ENCODE results near the gene ZNF300.

Gene ZNF300

GRCh38 chr5:150904479-150905311, at the start of gene ZNF300:
ZNF300 (minus strand) TSS chr5:150904980; CDS start chr5:150903155, 1,825 bp downstream.
- Mint-ChIP-seq H3K9me3 (peaks cover 63% of the 10 kb centered on the region), H3K27me3 (peaks cover 30% of the 10 kb centered on the region), H3K27ac (peak within 1 kb of the TSS; percentile 92), H3K36me3 (ENCODE audit: low read depth) (peaks cover 57% of the 10 kb centered on the region), H3K4me3 (peak within 1 kb of the TSS; percentile 84), H3K4me1 (ENCODE audit: low read depth) (peaks cover 13% of the 10 kb centered on the region)
- DNase-seq, result peak; percentile 72

DNA sequence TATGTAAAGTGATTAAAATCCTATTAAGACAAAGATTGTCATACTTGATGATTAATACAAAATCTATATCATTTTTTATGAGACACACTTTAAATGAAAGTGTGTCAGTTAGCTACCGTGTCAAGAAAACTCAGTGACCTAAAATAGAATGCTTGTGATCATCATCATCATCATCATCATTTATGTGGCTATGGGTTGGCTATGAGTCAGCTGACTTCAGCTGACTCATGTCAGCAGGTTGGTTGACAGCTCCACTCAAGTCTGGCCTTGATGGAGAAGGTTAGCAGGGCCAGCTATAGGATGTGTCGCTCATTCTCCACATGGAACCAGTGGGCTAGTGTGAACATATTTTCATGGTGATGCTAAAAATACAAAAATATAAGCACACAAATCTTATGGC, 43.8 kb upstream of the ZNF300 start:
- no peak for DNase-seq
- no peaks in the 10 kb centered on the region for H3K4me1 Mint-ChIP-seq (ENCODE audit: low read depth)
- H3K36me3 Mint-ChIP-seq (ENCODE audit: low read depth), result peaks cover 21% of the 10 kb centered on the region
- no peak overlapping the region for H3K4me3 Mint-ChIP-seq
- H3K27ac Mint-ChIP-seq, result no peak overlapping the region
- H3K27me3 Mint-ChIP-seq, result peaks cover 48% of the 10 kb centered on the region
- peaks cover 77% of the 10 kb centered on the region for H3K9me3 Mint-ChIP-seq

- Mint-ChIP-seq H3K9me3 (peaks cover 64% of the 10 kb centered on the region), H3K27me3 (peaks cover 31% of the 10 kb centered on the region), H3K4me3 (no peak overlapping the region), H3K36me3 (ENCODE audit: low read depth) (peaks cover 16% of the 10 kb centered on the region), H3K27ac (no peak overlapping the region), H3K4me1 (ENCODE audit: low read depth) (no peaks in the 10 kb centered on the region)
- DNase-seq, result no peak
Observed at GRCh38 chr5:150946351-150946905, 41.6 kb upstream of the ZNF300 start.

- H3K4me1 Mint-ChIP-seq (ENCODE audit: low read depth), result no peaks in the 10 kb centered on the region
- H3K27ac Mint-ChIP-seq, result no peak overlapping the region
- peaks cover 66% of the 10 kb centered on the region for H3K9me3 Mint-ChIP-seq
- peaks cover 16% of the 10 kb centered on the region for H3K36me3 Mint-ChIP-seq (ENCODE audit: low read depth)
- H3K4me3 Mint-ChIP-seq, result peak overlapping the region; percentile 7
- H3K27me3 Mint-ChIP-seq, result peaks cover 31% of the 10 kb centered on the region
- DNase-seq, result no peak
Observed at GRCh38 chr5:150945947-150946346, 41.2 kb upstream of the ZNF300 start.

- Mint-ChIP-seq H3K4me1 (ENCODE audit: low read depth) (no peaks in the 10 kb centered on the region), H3K9me3 (peaks cover 61% of the 10 kb centered on the region), H3K27me3 (peaks cover 31% of the 10 kb centered on the region), H3K4me3 (no peak overlapping the region), H3K36me3 (ENCODE audit: low read depth) (peaks cover 16% of the 10 kb centered on the region), H3K27ac (no peak overlapping the region)
- DNase-seq, result no peak
Observed at GRCh38 chr5:150945486-150945885, 40.7 kb upstream of the ZNF300 start.

DNA sequence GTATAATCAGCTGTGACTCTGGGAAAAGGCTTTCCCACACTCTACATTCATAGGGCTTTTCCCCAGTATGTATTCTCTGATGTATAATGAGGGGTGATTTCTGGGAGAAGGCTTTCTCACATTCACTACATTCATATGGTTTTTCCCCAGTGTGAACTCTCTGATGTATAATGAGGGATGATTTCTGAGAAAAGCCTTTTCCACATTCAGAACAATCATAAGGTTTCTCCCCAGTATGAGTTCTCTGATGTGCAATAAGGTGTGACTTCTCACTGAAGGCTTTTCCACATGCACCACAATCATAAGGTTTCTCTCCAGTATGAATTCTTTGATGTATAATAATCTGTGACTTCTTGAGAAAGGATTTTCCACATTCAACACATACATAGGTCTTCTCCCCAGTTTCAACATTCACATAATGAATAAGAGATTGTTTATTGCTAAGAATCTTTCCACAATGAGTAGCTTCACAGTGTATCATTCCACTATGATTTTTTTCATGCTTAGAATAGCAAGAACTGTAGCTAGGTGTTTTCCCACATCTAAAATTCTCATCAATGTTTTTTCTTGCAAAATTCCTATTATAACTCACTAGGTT, 26.7 kb upstream of the ZNF300 start:
- no peak for DNase-seq
- H3K4me3 Mint-ChIP-seq, result no peak overlapping the region
- H3K4me1 Mint-ChIP-seq (ENCODE audit: low read depth), result no peaks in the 10 kb centered on the region
- no peaks in the 10 kb centered on the region for H3K27me3 Mint-ChIP-seq
- H3K27ac Mint-ChIP-seq, result no peak overlapping the region
- peaks cover 30% of the 10 kb centered on the region for H3K36me3 Mint-ChIP-seq (ENCODE audit: low read depth)
- H3K9me3 Mint-ChIP-seq, result peaks cover 70% of the 10 kb centered on the region

DNA sequence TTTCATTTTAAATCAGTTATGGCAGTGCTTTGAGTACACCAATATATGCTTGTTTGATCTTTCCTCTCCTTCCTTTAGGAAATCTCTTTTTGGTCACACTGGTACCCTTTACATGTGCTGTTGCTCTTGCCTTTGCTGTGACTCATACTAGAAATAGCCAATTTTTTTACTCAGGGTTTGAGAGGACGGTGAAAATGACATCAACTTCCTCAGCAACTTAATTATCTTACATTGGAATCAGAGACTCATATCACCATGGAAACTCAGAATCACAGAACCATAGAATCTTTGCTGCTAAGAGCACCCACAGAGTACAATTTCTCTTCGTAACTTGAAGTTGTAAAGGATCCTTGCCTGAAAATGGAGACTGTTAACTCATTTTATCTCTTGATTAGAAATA, 13.8 kb upstream of the ZNF300 start:
- Mint-ChIP-seq H3K4me3 (no peak overlapping the region), H3K27me3 (peaks cover 23% of the 10 kb centered on the region), H3K4me1 (ENCODE audit: low read depth) (peaks cover 3% of the 10 kb centered on the region), H3K27ac (no peak overlapping the region), H3K36me3 (ENCODE audit: low read depth) (peaks cover 2% of the 10 kb centered on the region), H3K9me3 (peaks cover 53% of the 10 kb centered on the region)
- no peak for DNase-seq

DNA sequence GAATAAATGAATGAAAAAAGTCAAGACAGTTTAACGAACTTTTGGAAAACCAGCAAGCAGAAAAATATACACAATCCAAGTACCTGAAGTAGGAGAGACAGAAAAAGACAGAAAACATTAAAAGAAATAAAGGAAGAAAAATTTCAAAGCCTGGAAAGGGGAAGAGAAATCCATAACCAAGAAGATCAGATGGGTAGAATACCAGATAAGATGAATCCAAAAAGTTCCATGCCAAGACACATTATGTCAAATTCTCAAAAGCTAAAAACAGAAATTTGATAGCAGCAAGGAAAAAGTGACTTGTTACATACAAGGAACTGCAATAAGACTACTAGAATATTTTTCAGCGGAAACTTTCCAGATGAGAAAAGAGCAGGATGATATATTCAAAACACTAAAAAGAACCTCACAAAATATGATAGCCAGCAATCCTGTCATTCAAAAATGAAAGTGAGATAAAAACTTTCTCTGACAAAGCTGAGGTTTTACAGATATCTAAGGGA, 7.6 kb upstream of the ZNF300 start:
- Mint-ChIP-seq H3K9me3 (peaks cover 66% of the 10 kb centered on the region), H3K27ac (no peak overlapping the region)

DNA sequence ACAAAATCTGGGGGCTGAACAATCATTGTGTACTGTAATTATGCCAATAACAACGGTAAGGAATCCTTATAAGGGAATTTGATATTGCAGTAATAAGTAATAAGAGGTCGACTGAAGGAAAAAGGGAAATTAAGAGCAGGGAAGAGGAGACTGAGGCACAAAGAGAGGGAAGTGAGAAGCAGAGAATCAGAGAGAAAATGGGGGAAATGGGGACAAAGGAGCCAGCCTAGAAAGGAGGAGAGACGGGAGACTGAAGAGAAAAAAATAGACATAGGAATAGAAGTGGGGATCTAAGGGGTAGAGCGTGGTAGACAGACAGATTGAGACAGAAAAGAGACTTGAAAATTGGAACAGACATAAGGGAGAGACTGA, 518 bp upstream of the ZNF300 start:
- Mint-ChIP-seq H3K36me3 (ENCODE audit: low read depth) (peaks cover 51% of the 10 kb centered on the region), H3K27ac (peak overlapping the region; percentile 92), H3K4me1 (ENCODE audit: low read depth) (peaks cover 13% of the 10 kb centered on the region), H3K27me3 (peaks cover 30% of the 10 kb centered on the region), H3K9me3 (peaks cover 63% of the 10 kb centered on the region), H3K4me3 (peak overlapping the region; percentile 84)
- no peak for DNase-seq

More for the DNA sequence above, 7.6 kb upstream of the ZNF300 start:
- Mint-ChIP-seq H3K4me1 (ENCODE audit: low read depth) (no peaks in the 10 kb centered on the region), H3K4me3 (no peak overlapping the region), H3K27me3 (peaks cover 10% of the 10 kb centered on the region), H3K36me3 (ENCODE audit: low read depth) (peaks cover 5% of the 10 kb centered on the region)
- DNase-seq, result no peak

DNA sequence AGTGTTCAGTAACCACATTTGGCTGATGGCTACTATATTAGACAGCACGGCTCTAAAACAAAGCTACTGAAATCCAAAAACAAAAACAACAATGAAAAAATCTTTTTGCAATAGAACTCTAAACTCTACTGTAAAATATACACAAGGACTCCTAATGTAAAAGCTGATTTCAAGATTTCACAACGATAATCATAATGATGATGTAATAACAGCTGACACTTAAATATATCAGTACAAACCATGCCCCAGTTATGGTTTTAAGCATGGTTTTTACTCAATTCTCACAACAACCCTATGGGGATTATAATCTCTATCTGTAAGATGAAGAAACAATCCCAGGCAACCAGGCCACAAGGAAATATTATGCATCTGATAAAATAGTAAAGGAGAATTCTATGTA, 3.3 kb downstream of the ZNF300 start:
- no peak for DNase-seq
- Mint-ChIP-seq H3K27me3 (peaks cover 23% of the 10 kb centered on the region), H3K27ac (no peak overlapping the region), H3K36me3 (ENCODE audit: low read depth) (peaks cover 86% of the 10 kb centered on the region), H3K4me3 (no peak overlapping the region), H3K9me3 (peaks cover 70% of the 10 kb centered on the region), H3K4me1 (ENCODE audit: low read depth) (peaks cover 13% of the 10 kb centered on the region)

GRCh38 chr5:150895431-150896428, 9.1 kb downstream of the ZNF300 start:
- H3K4me1 Mint-ChIP-seq (ENCODE audit: low read depth), result no peaks in the 10 kb centered on the region
- H3K27me3 Mint-ChIP-seq, result no peaks in the 10 kb centered on the region
- H3K4me3 Mint-ChIP-seq, result no peak overlapping the region
- H3K9me3 Mint-ChIP-seq, result peaks cover 78% of the 10 kb centered on the region
- no peak for DNase-seq
- peaks cover 81% of the 10 kb centered on the region for H3K36me3 Mint-ChIP-seq (ENCODE audit: low read depth)
- H3K27ac Mint-ChIP-seq, result no peak overlapping the region

DNA sequence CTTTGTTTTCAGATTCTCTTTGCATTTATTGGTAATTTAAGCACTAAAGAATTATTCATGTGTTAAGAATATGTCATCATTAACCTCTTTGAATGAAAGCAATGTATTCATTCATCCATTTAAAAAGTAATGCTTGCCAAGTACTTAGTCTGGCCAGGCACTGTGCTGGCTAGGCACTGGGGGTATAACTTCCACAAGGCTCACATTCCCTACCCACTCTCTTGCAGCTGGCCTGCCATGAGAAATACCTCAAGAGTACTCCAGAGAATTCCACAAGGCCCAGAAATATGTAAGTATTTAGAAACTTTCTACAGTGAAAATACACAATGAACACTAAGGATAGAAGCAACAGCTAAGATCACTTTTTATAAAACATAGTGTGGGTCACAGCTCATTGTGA, 25.4 kb downstream of the ZNF300 start:
- H3K9me3 Mint-ChIP-seq, result peaks cover 48% of the 10 kb centered on the region
- H3K27me3 Mint-ChIP-seq, result no peaks in the 10 kb centered on the region
- peaks cover 25% of the 10 kb centered on the region for H3K36me3 Mint-ChIP-seq (ENCODE audit: low read depth)

GRCh38 chr5:150862070-150862469, 42.7 kb downstream of the ZNF300 start:
- DNase-seq, result no peak
- H3K9me3 Mint-ChIP-seq, result peaks cover 16% of the 10 kb centered on the region
- H3K4me1 Mint-ChIP-seq (ENCODE audit: low read depth), result no peaks in the 10 kb centered on the region
- H3K27me3 Mint-ChIP-seq, result peaks cover 4% of the 10 kb centered on the region
- H3K4me3 Mint-ChIP-seq, result no peak overlapping the region
- H3K27ac Mint-ChIP-seq, result no peak overlapping the region
- H3K36me3 Mint-ChIP-seq (ENCODE audit: low read depth), result no peaks in the 10 kb centered on the region

More for the DNA sequence above, 25.4 kb downstream of the ZNF300 start:
- no peaks in the 10 kb centered on the region for H3K4me1 Mint-ChIP-seq (ENCODE audit: low read depth)
- H3K4me3 Mint-ChIP-seq, result no peak overlapping the region
- DNase-seq, result no peak
- no peak overlapping the region for H3K27ac Mint-ChIP-seq

GRCh38 chr5:150860246-150860821, 44.4 kb downstream of the ZNF300 start:
- Mint-ChIP-seq H3K9me3 (peaks cover 8% of the 10 kb centered on the region), H3K36me3 (ENCODE audit: low read depth) (no peaks in the 10 kb centered on the region), H3K27me3 (peaks cover 4% of the 10 kb centered on the region), H3K27ac (no peak overlapping the region), H3K4me1 (ENCODE audit: low read depth) (no peaks in the 10 kb centered on the region), H3K4me3 (no peak overlapping the region)
- DNase-seq, result no peak
